ENCODE data around the gene TMTC4. TPM values are rescaled to one million over a fixed set of nuclear protein-coding genes. Genes with fewer than 3 reads are reported as not detected.
A peak's percentile ranks its signal among the peaks of the same experiment; 100 is the strongest.
"Not testable (repeated sequence)": the region's sequence is repeated elsewhere in the genome, so short reads cannot be mapped to it uniquely, and the experiment has no call there.

The TMTC4 gene
- total RNA-seq, 1 donor from 2014 or later = 10.9 TPM

GRCh38 chr13:100680131-100680530, 5.5 kb upstream of the TMTC4 start:
- no peaks in the 10 kb centered on the region for H3K9me3 ChIP-seq
- no peak for TF ChIP-seq CTCF (IDR thresholded peaks at IDR 0.05)
- intact Hi-C loops (cut with DNase I) = no loop called here
- H3K27me3 ChIP-seq (ENCODE audit: low read depth) = no peaks in the 10 kb centered on the region
- peaks cover 6% of the 10 kb centered on the region for H3K4me1 ChIP-seq
- H3K36me3 ChIP-seq = no peaks in the 10 kb centered on the region
- no peak overlapping the region for H3K4me3 ChIP-seq
- DNase-seq = no peak
- no peak overlapping the region for H3K27ac ChIP-seq
- ATAC-seq = no peak

DNA sequence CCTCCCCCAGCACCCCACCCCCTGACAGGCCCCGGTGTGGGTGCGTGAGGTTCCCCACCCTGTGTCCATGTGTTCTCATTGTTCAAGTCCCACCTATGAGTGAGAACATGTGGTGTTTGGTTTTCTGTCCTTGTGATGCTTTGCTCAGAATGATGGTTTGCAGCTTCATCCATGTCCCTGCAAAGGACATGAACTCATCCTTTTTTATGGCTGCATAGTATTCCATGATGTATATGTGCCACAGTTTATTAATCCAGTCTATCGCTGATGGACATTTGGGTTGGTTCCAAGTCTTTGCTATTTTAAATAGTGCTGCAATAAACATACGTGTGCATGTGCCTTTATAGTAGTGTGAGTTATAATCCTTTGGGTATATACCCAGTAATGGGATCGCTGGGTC, 2.5 kb upstream of the TMTC4 start:
- H3K36me3 ChIP-seq; H3K9me3 ChIP-seq; DNase-seq; ATAC-seq; H3K27ac ChIP-seq; H3K27me3 ChIP-seq (ENCODE audit: low read depth); H3K4me3 ChIP-seq; intact Hi-C loops (cut with DNase I): not testable (repeated sequence)
- H3K4me1 ChIP-seq = peaks cover 17% of the 10 kb centered on the region

- no peak for TF ChIP-seq CTCF (IDR thresholded peaks at IDR 0.05)
- no peaks in the 10 kb centered on the region for H3K9me3 ChIP-seq
- no peaks in the 10 kb centered on the region for H3K36me3 ChIP-seq
- ATAC-seq (no peak), DNase-seq (no peak)
- H3K27me3 ChIP-seq (ENCODE audit: low read depth) = no peaks in the 10 kb centered on the region
- peak overlapping the region; percentile 85 for H3K27ac ChIP-seq
- intact Hi-C loops (cut with DNase I) = no loop called here
- H3K4me1 ChIP-seq = peaks cover 17% of the 10 kb centered on the region
- peak overlapping the region; percentile 94 for H3K4me3 ChIP-seq
Measured at GRCh38 chr13:100675661-100676129, 1.1 kb upstream of the TMTC4 start.

DNA sequence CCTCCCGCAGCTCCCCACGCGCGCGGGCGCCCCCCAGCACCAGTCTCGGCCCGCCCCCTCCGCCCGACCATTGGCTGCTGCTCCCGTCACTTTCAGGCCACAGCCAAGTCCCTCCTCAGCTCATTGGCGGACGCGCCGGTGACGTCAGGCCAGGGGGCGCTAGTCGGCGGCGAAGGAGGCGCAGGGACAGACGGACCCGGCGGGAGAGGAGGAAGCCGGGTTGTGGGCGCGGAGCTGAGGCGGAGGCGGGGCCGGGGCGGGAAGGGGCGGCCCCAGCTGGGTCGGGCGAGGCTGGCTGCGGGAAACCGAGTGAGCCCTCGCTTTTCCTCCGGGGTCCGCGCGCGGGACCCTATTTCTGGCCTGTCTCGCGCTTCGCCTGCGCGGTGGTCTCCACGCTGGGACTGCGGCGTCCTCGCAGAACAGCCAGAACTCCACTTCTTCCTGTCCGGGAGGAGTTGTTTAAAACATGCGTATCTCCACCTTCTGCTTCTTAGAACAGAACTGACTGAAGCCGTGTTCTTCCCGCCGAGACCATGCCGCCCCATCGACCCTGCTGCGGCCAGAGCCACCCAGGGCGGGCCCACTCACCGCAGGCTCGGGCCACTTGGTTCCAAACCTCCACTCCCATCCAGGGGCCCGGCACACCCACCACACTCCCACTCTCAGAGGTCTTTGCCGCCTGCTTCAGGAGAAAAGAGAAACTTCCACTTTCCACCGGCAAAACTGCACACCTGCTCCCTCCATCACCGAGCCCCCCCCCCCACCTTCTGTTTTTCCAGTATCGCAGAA, 471 bp upstream of the TMTC4 start:
- Histone ChIP-seq H3K4me1 (peaks cover 17% of the 10 kb centered on the region), H3K27me3 (ENCODE audit: low read depth) (no peaks in the 10 kb centered on the region), H3K9me3 (no peaks in the 10 kb centered on the region), H3K4me3 (peak overlapping the region; percentile 94), H3K36me3 (peaks cover 5% of the 10 kb centered on the region), H3K27ac (peak overlapping the region; percentile 85)
- ATAC-seq = peak; percentile 98 to 99
- intact Hi-C loops (cut with DNase I) = no loop called here
- TF ChIP-seq CTCF (IDR thresholded peaks at IDR 0.05) = peak; percentile 43
- peak; percentile 99 for DNase-seq

GRCh38 chr13:100673713-100674571, 653 bp downstream of the TMTC4 start:
- Histone ChIP-seq H3K27ac (peak overlapping the region; percentile 85), H3K4me1 (peaks cover 17% of the 10 kb centered on the region), H3K4me3 (peak overlapping the region; percentile 94), H3K9me3 (no peaks in the 10 kb centered on the region), H3K27me3 (ENCODE audit: low read depth) (no peaks in the 10 kb centered on the region), H3K36me3 (peaks cover 16% of the 10 kb centered on the region)
- intact Hi-C loops (cut with DNase I) = no loop called here
- ATAC-seq (peak; percentile 28 to 56), DNase-seq (peak; percentile 57)
- TF ChIP-seq CTCF (IDR thresholded peaks at IDR 0.05) = no peak
